CD4-positive, alpha-beta T cell treated with Interleukin-2 at 100 ng/mL for 4 hours (primary cell): ENCODE measurements around the gene MOB2.

ENCODE experiments used
- DNase-seq: peaks from one replicate; pipeline ENCODE4 v3.0.0-alpha.2; 2020; ENCODE audit warnings: low spot score

Gene MOB2

GRCh38 chr11:1486054-1486825 lies at the start of gene MOB2:
Gene MOB2, minus strand, starts transcription at chr11:1486779. Its CDS starts 223 bp downstream, at chr11:1486556.
- DNase-seq = no peak

GRCh38 chr11:1534682-1535081 lies 48.1 kb upstream of the MOB2 start:
- DNase-seq = no peak

GRCh38 chr11:1534171-1534570 lies 47.6 kb upstream of the MOB2 start:
- DNase-seq = no peak

GRCh38 chr11:1533342-1533725 lies 46.8 kb upstream of the MOB2 start:
- no peak for DNase-seq

- DNase-seq = no peak
Measured at GRCh38 chr11:1532606-1533341, 46.2 kb upstream of the MOB2 start.

GRCh38 chr11:1532014-1532586 lies 45.5 kb upstream of the MOB2 start:
- no peak for DNase-seq

- DNase-seq = no peak
Measured at GRCh38 chr11:1531449-1532013, 45.0 kb upstream of the MOB2 start.

GRCh38 chr11:1530686-1531448 lies 44.3 kb upstream of the MOB2 start:
- DNase-seq = no peak

GRCh38 chr11:1529774-1530173 lies 43.2 kb upstream of the MOB2 start:
- DNase-seq = no peak

GRCh38 chr11:1529286-1529685 lies 42.7 kb upstream of the MOB2 start:
- DNase-seq = no peak

GRCh38 chr11:1528710-1529109 lies 42.1 kb upstream of the MOB2 start:
- no peak for DNase-seq

GRCh38 chr11:1526785-1527184 lies 40.2 kb upstream of the MOB2 start:
- DNase-seq = no peak

GRCh38 chr11:1523779-1524178 lies 37.2 kb upstream of the MOB2 start:
- DNase-seq = no peak

GRCh38 chr11:1523077-1523476 lies 36.5 kb upstream of the MOB2 start:
- no peak for DNase-seq

GRCh38 chr11:1522081-1522424 lies 35.5 kb upstream of the MOB2 start:
- no peak for DNase-seq

- no peak for DNase-seq
Measured at GRCh38 chr11:1521382-1522080, 35.0 kb upstream of the MOB2 start.

- no peak for DNase-seq
Measured at GRCh38 chr11:1520663-1521267, 34.2 kb upstream of the MOB2 start.

GRCh38 chr11:1520209-1520662 lies 33.7 kb upstream of the MOB2 start:
- no peak for DNase-seq

GRCh38 chr11:1519028-1520010 lies 32.7 kb upstream of the MOB2 start:
- DNase-seq = no peak

GRCh38 chr11:1518301-1518700 lies 31.7 kb upstream of the MOB2 start:
- no peak for DNase-seq
